GM19043 (cell line): ENCODE data around the gene PPP4R4.
"Not testable (repeated sequence)": the region's sequence is repeated elsewhere in the genome, so short reads cannot be mapped to it uniquely, and the experiment has no call there.

Source experiments
- ATAC-seq: cut with Tn5 transposase; IDR thresholded peaks from one replicate; pipeline ENCODE4 v1.9.1; 2021; ENCODE audit warnings: low read depth; ENCODE audit not compliant: unreplicated experiment

PPP4R4 gene

DNA sequence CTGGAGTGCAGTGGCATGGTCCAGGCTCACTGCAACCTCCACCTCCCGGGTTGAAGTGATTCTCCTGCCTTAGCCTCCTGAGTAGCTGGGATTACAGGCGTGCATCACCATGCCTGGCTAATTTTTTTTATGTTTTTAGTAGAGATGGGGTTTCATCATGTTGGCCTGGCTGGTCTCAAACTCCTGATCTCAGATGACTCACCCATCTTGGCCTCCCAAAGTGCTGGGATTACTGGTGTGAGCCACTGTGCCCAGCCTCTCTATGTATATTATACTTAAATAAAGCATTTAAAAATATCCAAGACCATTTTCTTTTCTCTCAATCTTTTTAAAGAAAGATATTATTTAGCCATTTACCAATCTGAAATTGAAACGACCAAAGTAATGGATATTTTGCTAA is 90.1 kb downstream of the PPP4R4 start:
- not testable (repeated sequence) for ATAC-seq

DNA sequence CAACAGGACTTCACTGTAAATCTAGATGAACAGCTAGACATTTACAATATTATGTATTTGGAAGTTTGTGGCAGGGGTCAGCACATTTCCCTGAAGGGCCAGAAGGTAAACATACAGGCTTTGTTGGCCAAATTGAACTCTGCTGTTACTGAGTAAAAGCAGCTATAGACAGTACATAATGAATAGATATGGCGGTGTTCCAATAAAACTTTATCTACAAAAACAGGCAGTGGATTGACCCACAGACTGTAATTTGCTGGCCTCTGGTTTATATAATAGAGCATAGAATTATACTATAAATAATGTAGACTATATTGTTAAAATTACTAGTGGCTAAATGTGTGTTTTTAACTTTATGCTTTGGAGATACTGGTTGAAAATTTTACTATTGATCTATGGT is 93.2 kb downstream of the PPP4R4 start:
- no peak for ATAC-seq

DNA sequence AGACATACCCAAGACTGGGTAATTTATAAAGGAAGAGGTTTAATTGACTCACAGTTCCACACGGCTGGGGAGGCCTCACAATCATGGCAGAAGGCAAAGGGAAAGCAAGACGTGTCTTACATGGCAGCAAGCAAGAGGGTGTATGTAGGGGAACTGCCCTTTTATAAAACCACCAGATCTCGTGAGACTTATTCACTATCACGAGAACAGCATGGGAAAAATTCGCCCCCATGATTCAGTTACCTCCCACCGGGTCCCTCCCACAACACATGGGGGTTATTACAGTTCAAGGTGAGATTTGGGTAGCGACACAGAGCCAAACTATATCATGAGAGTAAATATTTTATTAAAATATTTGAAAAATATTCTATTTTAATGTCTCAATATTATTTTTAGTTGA is 94.5 kb downstream of the PPP4R4 start:
- not testable (repeated sequence) for ATAC-seq

DNA sequence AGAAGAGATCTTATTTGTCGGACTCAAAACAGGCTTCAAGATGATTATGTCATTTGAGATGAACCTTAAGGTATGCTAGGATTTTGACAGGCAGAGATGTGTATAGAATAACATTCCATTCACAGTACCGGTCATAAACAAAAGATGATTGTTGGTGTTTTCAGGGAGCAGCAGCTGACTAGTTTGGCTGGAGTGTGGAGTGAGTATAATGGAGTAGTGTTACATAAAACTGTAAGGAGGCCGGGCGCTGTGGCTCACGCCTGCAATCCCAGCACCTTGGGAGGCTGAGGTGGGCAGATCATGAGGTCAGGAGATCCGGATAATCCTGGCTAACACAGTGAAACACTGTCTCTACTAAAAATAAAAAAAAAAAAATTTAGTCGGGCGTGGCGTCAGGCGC is 95.0 kb downstream of the PPP4R4 start:
- no peak for ATAC-seq

DNA sequence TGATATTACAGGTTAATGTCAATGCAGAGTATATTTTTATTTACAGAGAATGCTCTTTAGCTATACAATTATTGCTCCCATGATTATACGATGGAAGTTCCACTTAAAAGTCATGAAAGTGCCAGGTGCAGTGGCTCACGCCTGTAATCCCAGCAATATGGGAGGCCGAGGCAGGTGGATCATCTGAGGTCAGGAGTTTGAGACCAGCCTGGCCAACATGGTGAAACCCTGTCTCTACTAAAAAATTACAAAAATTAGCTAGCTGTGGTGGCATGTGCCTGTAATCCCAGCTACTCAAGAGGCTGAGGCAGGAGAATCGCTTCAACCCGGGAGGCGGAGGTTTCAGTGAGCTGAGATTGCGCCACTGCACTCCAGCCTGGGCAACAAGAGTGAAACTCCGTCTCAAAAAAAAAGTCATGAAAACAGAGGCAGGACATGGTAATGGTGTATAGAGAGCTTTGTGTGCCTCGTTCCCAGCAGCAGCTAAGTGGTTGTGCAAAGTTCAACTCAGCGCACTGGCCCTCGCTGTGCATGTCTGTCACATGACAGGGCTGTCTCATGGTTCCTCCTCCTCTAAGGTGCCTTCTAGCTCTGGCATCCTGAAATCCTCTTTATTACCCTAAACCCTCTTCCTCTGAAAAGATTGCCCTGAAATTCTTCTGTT is 102.9 kb downstream of the PPP4R4 start:
- not testable (repeated sequence) for ATAC-seq

DNA sequence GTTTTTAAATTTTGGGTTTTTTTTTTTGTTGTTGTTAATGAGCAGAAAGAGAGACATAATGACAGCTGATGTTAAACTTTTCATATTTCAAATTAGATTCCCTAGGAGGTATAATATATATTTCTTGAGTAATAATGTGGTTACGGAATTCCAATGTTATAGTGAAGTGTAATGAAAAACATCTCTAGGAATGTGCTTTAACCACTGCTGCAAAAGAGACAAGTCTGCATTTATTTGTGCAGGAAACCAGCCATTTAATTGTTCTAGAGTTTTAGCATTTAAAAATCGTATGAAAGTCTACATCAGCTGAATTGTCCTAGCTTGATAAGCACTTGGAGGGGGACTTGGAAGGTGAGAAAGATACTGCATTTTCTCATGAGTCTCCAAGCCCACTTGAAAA is 104.6 kb downstream of the PPP4R4 start:
- ATAC-seq, result no peak

DNA sequence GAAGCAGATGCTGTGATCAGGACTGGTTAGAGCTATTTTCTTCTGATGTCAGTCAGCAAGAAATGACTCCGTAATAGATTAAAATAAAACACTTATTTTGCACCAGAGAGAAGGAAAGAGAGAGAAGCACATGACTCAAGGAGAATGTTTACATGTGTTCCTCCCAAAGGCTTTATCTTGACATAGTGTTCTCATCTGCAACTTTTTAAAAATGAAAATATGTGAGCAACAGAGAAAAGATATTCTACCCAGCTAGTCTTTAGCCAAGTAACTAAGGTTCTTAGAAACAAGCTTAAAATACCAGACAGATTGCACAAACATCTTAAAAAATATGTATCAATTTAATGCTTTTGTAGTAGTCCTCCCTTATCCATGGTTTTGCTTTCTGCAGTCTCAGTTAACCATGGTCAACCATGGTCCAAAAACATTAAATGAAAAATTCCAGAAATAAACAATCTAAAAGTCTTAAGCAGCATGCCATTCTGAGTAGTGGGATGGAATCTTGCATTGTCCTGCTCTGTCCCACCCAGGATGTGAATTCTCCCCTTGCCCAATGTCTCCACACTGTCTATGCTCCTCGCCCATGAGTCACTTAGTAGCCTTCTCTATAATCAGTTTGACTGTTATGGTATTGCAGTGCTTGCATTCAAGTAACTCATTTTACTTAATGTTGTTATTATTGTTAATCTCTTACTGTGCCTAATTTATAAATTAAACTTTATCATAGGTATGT is 109.0 kb downstream of the PPP4R4 start:
- ATAC-seq, result no peak

DNA sequence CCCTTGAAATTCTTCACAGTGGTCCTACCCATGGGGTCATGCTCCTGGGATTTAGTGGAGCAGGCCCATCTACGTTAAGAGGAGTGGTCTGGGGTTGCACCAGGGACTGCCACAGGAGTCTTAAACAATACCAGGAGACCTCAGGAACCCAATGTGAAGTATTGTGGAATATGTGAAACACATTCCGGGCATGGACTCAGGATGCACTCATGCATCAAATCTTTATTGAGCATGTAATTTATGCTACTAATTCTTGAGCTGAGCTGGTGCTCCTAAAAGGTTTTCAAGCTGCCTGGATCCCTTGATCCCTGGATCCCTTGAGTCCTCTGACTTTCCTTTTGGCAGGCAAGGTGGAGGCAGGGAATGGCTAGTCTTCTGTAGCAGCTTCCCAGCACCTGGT is 110.1 kb downstream of the PPP4R4 start:
- no peak for ATAC-seq

DNA sequence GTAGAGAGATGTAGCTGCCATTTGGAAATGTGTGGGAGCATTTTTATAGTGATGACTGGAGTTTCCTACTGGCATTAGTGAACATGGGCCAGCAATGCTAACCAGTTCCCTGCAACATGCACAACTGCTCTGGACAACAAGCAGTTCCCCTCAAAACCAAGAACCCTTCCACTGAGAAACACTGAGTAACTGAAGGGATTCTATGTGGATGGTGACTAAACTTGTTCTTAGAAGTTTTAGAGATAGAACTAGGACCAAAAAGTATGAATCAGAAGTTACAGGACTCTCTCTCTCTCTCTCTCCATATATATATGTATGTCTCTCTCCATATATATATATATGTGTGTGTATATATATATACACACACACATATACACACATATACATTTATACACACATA is 111.0 kb downstream of the PPP4R4 start:
- ATAC-seq, result no peak

DNA sequence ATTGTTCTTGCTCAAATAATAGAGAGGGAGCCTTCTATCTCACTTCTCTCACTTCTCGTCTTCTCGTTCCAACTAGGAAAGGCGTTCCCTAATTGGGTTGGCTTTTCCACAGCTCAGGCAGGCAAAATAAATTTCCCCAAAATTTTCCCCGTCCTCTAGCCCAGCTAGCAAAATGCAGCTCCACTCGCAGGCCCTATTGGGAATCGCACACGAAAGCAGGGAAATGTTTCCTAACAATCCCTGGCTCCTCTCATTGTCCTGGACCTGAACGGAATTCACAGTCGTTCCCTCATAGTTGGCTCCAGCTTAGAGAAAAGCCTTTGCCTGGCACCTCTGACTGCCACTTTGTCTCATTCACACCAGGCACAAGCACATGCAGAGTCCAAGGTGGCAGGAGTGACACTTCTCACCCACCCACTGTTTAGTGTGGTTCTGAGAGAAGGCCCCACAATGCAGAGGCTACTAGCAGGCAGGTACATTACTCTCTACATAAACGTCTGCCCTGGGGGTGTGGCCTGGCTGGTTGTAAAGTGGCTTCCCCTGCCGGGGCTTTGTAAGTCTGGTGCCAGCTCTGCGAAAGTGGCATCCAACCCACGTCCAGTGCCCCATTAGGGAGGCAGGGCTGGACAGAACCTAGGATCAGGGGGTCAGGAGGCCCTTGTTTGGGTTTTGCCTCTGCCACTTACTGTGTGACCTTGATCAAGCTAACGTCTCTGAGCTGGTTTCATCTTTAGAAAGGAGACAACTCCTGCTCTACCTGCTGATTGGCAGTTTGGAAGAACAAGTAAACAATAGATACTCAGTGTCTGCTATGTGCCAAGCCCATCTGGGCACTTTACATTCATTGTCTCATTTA is 114.7 kb downstream of the PPP4R4 start:
- ATAC-seq, result no peak

DNA sequence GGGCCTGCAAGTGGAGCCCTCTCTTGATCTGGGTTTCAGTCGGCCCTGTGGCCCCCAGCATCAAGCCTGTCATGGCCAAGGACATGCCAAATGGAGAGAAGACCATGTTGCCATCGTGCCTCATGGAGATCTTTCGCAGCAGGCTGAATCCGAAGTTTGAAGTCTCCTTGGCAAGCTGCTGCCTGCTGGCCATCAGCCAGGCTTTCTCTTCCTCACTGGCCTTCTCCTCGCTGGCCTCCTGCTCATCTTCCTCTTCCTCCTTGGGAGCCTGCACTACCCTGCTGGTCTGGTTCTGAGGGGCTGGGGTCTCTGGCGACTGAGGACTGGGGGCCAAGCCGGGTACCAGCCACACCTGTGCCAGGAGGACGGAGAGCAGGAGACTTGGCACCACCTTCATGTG is 116.1 kb downstream of the PPP4R4 start:
- no peak for ATAC-seq

DNA sequence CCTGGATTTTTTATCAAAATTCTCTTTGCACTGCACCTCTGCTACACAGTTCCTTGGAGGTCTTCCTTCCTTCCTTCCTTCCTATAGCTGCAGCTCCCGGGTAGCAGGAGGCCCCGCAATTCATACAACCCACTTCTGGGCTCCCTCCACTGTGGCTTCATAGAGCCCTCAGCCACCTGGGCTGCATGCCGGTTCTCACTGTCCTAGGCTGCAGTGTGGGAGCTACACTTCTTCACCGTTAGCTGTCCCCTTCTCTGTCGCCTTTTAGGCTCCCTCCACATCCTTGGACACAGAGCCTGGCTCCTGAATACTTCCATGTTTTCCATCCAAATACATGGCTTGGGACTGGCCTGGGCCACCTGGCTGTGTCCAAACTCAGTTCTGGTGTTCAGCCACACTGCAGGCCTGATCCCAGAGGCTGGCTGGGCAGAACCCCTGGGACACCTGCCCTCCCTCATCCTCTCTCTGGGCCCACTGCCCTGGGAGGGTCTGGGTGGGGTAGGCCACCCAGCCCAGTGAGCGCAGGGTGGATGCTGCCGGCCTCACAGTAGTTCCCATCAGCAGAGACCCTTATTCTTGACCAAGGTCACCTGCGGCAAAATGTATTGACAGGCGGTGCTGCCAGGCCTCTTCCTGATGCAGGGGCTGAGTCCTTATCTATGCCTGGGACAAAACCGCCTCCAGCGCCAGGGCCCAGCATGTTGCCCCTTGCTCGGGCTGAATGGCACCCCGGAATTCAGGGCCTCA is 117.2 kb downstream of the PPP4R4 start:
- ATAC-seq, result no peak

DNA sequence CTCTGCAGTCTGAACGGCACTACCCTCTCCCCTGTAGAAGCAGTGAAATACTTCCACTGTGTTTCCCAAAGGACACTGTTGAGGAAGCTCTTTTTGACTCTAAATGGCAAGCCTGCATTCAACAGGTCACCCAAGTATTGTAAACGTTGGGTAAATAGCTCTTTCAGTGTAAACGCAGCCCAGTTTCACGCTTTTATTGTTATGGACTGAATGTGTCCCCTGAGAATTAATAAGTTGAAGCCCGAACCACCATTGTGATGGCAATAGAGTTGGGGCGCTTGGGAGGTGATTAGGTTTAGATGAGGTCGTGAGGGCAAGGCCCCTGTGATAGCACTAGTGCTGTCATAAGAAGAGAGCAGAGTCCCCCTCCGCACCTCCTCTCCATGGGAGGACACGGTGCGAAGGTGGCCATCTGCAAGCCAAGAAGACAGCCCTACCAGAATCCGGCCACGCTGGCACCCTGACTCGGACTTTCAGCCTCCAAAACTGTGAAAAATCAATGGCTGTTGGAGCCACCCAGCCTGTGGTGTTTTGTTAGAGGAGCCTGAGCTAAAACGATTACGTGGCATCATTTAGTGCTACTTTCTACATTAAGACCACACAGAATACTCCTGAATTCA is 117.9 kb downstream of the PPP4R4 start:
- no peak for ATAC-seq

DNA sequence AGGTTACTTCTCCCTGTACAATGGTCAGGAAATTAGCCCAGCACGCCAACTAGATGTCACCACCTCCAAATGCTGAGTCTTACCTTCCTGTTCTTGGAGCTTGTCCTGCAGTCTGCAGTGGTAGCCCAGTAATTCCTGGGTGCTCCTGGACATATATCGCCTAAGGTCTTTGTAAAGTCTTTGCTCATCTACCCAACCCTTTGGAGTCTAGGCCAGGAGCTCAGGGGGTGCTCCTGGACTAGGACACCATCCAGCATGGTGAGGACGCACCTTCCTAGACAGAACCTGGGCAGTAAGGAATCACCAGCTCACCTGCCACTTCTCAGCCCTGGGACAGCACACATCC is 118.4 kb downstream of the PPP4R4 start:
- no peak for ATAC-seq

DNA sequence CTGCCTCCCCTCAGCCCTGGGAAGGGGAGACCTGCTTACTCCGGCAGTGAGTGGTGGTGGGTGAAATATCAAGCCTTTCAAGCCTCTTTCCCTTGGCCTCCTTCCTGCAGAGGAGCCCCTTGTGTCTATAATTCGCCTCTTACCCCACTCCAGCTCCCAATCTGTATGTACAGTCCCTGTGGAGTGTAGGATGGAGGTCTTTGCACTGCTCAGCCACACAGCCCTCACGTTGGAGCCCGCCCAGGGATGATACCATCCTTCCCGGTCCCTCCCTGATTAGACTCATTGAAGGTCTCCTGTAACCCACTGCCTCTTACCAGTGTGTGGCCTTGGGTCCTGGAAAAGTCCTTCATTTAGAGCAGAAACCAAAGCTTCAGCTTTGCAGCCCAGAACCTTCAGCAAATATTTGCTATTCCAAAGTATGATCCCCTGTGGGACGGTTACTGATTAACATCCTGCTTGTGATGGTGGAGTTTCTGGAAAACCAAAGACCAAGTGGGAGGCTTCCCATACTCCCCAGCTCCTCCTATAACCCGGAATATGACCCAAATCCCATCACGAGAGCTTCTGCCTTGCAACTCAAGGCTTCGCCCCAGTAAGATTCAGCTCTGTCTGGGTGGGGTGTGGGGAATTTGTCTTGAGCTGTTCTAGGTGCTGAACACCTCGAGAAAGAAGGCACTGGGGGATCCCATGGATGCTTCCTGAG is 118.9 kb downstream of the PPP4R4 start, which contains the start of gene SERPINA10:
Gene SERPINA10, minus strand, starts transcription at position 397 of the 706 bp plus-strand sequence. CDS start 2,675 bp downstream, outside the sequence.
- no peak for ATAC-seq

DNA sequence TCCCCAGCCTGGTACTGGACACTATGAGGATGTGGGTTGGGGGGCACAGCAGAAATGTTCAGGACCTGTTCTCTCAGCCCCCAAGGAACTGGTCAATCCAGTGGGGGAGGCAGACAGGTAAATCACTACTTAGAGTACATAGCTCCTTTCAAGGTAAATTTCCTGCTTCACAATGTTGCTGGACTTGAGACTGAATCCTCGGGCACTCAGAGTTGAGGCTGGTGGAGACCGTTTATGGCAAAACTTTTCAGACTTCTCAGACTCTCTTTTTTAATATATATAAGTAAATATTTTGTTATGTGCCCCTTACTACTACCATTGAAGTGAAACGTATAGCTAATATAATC is 119.4 kb downstream of the PPP4R4 start:
- ATAC-seq, result no peak

DNA sequence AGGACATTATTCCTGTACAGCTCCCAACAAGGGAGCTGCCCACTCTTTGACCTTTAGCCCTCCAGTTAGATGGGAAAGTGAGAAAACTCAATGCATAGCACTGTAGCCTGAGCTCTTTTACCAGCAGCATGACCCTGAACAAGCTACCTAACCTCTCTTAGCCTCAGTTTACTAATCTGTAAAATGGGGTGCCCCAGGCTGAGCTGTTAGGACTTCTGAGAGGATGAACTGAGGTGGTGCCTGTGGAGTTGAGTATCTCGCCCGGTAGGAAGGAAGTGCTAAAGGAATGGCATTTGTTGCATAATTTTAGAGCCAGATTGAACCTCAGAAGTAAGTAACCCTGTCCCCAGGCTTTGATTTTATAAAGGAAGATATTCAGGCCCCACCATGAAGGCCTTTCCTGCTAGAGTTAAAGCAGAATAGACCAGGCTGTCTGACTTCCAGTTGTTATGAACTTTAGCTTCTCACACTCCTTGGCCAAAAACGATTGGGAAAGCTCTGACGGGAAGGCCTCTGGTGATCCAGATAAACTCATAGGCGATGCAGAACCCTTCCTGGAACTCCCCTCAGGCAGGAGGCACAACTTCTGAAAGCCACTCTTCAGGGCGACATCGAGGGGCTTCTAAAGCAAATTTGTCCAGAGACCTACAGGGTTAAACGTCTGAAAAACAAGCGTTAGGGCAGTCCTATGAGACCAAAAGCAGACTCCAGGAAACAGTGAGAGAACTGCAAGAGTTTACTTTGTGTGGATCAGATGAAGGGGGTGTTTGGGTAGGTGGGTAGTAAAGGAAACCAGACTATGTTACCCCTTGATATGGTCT is 121.4 kb downstream of the PPP4R4 start:
- ATAC-seq, result no peak

DNA sequence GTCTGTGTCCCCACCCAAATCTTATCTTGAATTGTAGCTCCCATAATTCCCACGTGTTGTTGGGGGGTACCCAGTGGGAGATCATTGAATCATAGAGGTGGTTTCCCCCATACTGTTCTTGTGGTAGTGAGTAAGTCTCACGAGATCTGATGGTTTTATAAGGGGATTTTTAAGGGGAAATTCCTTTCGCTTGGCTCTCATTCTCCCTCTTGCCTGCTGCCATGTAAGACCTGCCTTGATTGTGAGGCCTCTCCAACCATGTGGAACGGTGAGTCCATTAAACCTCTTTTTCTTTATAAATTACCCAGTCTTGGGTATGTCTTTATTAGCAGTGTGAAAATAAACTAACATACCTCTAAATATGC is 122.0 kb downstream of the PPP4R4 start:
- not testable (repeated sequence) for ATAC-seq

DNA sequence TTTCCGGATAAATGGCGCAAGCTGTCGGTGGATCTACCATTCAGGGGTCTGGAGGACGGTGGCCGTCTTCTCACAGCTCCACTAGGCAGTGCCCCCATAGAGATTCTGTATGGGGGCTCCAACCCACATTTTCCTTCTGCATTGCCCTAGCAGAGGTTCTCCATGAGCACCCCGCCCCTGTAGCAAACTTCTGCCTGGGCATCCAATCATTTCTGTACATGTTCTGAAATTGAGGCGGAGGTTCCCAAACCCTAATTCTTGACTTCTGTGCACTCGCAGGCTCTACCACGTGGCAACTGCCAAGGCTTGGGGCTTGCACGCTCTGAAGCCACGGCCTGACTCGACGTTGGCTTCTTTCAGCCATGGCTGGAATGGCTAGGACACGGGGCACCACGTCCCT is 124.0 kb downstream of the PPP4R4 start:
- ATAC-seq, result no peak
